AG04449 (cell line): ENCODE data around the gene DSCAM.

ENCODE experiments used
- CTCF ChIA-PET: fragments of 350-600 bp; formaldehyde crosslinking; extraction: SDS; loops from one replicate; lab custom pipeline; 2021; ENCODE audit warnings: antibody characterized with exemption; lab: Yijun Ruan, JAX
- POLR2A ChIA-PET: fragments of 400-600, 350-600 bp; formaldehyde crosslinking; extraction: SDS; loops from one replicate; lab custom pipeline; 2020; ENCODE audit warnings: antibody characterized with exemption, inconsistent platforms; lab: Yijun Ruan, JAX
- DNase-seq: peaks from one replicate; pipeline ENCODE4 v3.0.0-alpha.2; 2010; ENCODE audit warnings: low read depth, low spot score
- H3K4me3 ChIP-seq: 2 replicates; pipeline ENCODE4 v1.5.1; 2011; ENCODE audit warnings: low read depth, mild to moderate bottlenecking, control low read depth, low read length
- TF ChIP-seq, protein P1 (sequence below): IDR thresholded peaks from one replicate; pipeline ENCODE4 v1.5.1; 2011; ENCODE audit warnings: mild to moderate bottlenecking, moderate library complexity, low read length, control low read depth, inconsistent platforms; ENCODE audit not compliant: insufficient read depth; ENCODE audit errors: missing control alignments

DSCAM gene

DNA sequence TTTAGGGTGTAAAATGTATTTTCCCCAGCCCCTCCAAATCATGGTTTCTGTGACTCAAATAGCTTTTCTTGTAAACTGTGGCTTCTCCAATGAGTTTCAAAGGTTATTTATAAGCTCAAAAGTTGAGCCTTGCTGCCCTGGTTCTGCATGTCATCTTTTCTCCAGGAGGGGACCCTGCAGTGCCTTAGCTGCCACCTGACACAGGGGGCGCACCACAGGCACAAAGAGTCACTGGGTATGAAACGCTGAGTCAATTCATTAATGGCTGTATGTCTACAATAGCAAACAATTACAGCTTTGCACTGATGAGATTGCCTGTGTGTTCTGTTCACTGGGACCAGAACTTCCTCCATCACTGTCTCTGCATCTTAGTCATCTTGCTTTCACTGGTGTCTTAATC, 878.9 kb downstream of the DSCAM start:
- H3K4me3 ChIP-seq: no peak overlapping the region
- TF ChIP-seq, protein P1, sequence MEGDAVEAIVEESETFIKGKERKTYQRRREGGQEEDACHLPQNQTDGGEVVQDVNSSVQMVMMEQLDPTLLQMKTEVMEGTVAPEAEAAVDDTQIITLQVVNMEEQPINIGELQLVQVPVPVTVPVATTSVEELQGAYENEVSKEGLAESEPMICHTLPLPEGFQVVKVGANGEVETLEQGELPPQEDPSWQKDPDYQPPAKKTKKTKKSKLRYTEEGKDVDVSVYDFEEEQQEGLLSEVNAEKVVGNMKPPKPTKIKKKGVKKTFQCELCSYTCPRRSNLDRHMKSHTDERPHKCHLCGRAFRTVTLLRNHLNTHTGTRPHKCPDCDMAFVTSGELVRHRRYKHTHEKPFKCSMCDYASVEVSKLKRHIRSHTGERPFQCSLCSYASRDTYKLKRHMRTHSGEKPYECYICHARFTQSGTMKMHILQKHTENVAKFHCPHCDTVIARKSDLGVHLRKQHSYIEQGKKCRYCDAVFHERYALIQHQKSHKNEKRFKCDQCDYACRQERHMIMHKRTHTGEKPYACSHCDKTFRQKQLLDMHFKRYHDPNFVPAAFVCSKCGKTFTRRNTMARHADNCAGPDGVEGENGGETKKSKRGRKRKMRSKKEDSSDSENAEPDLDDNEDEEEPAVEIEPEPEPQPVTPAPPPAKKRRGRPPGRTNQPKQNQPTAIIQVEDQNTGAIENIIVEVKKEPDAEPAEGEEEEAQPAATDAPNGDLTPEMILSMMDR: no peak
- ChIA-PET CTCF (no interaction called here), POLR2A (no interaction called here)
- DNase-seq: no peak

GRCh38 chr21:39966786-39967185, 880.2 kb downstream of the DSCAM start:
- DNase-seq: no peak
- CTCF ChIA-PET: no interaction called here
- POLR2A ChIA-PET: no interaction called here
- TF ChIP-seq, protein P1: no peak
- H3K4me3 ChIP-seq: no peak overlapping the region

GRCh38 chr21:39965026-39965425, 881.9 kb downstream of the DSCAM start:
- no peak for DNase-seq
- CTCF ChIA-PET: no interaction called here
- POLR2A ChIA-PET: no interaction called here
- H3K4me3 ChIP-seq: no peak overlapping the region
- TF ChIP-seq, protein P1: no peak

DNA sequence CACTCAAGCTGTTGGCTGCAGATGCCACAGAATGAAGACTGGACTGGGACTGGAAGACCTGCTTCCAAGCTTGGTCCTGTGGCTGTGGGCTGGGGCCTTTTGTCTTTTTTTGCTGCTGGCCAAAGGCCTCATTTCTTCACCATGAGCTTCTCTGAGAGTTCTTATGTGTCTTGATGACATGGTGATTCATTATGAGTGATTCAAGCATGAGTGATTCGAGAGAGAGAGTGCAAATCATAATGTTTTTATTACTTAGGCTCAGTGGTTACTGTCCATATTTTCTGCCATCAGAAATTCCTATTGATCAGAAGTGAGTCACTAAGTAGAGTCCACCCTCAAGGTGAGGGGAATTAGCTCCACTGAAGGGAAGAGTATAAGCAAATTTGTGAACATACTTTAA, 885.7 kb downstream of the DSCAM start:
- TF ChIP-seq, protein P1: no peak
- ChIA-PET POLR2A (no interaction called here), CTCF (no interaction called here)
- H3K4me3 ChIP-seq: no peak overlapping the region
- DNase-seq: no peak
